K562 (cell line): ENCODE results near the gene MCM9. TPM values are rescaled to one million over a fixed set of nuclear protein-coding genes. Genes with fewer than 3 reads are reported as not detected.
A peak's percentile ranks its signal among the peaks of the same experiment; 100 is the strongest.

Experiments used
- BMI1 ChIP-seq: fragments of 150-350 bp; IDR thresholded peaks from 2 replicates; pipeline ENCODE4 v1.6.1; 2014; ENCODE audit warnings: low read length
- CC2D1A ChIP-seq: fragments of 450-650 bp; IDR thresholded peaks from 2 replicates; pipeline ENCODE4 v1.6.1; 2017; ENCODE audit warnings: mild to moderate bottlenecking
- E2F3 ChIP-seq: fragments of 250-450 bp; sonication (Bioruptor Pico); IDR thresholded peaks from 2 replicates; pipeline ENCODE4 v1.4.0; 2020; ENCODE audit warnings: mild to moderate bottlenecking
- FOXP4 ChIP-seq: sonication (generic); formaldehyde crosslinking; IDR thresholded peaks from 2 replicates; pipeline ENCODE4 v1.8.0; 2022; ENCODE audit warnings: mild to moderate bottlenecking, missing genetic modification reagents, borderline replicate concordance
- MED1 ChIP-seq: sonication (generic); formaldehyde crosslinking; IDR thresholded peaks from 2 replicates; pipeline ENCODE4 v1.8.1; 2023; ENCODE audit warnings: missing genetic modification reagents, borderline replicate concordance
- MXD1 ChIP-seq: fragments of 250-450 bp; sonication (Bioruptor Pico); IDR thresholded peaks from 2 replicates; pipeline ENCODE4 v1.8.0; 2021; ENCODE audit warnings: borderline replicate concordance, mild to moderate bottlenecking, moderate library complexity; ENCODE audit not compliant: poor library complexity, severe bottlenecking
- RAD51 ChIP-seq: fragments of 450-650 bp; IDR thresholded peaks from 2 replicates; pipeline ENCODE4 v1.7.1; 2016; ENCODE audit warnings: low read depth, mild to moderate bottlenecking, borderline replicate concordance
- SMARCA5 ChIP-seq: fragments of 450-650 bp; IDR thresholded peaks from 2 replicates; pipeline ENCODE4 v1.6.1; 2016
- SMARCC2 ChIP-seq: fragments of 450-650 bp; IDR thresholded peaks from 2 replicates; pipeline ENCODE4 v1.6.1; 2017; ENCODE audit warnings: antibody characterized with exemption, moderate library complexity, mild to moderate bottlenecking, low read depth
- TEAD2 ChIP-seq: fragments of 450-650 bp; IDR thresholded peaks from 2 replicates; pipeline ENCODE4 v1.6.1; 2016; ENCODE audit warnings: missing genetic modification characterization, control low read depth, missing compliant biosample characterization
- ZKSCAN3 ChIP-seq: fragments of 250-450 bp; sonication (Bioruptor Pico); IDR thresholded peaks from 2 replicates; pipeline ENCODE4 v1.4.0; 2020
- ZNF639 ChIP-seq, 2 experiments: fragments of 200-800 bp in 1 of 2; sonication (Bioruptor generic) in 1 of 2; sonication (generic) in 1 of 2; formaldehyde crosslinking in 1 of 2; IDR thresholded peaks in 1 of 2; conservative IDR thresholded peaks in 1 of 2; 2 replicates each; pipeline versions ENCODE4 v1.5.0 to v1.6.1; 2016 to 2020; ENCODE audit warnings: missing compliant biosample characterization in 1 of 2, missing genetic modification characterization in 1 of 2, missing genetic modification reagents in 1 of 2
- polyA plus RNA-seq, 8 experiments: library from polyadenylated mRNA; depleted of rRNA in 4 of 8; stranded (reverse) in 5 of 8; unstranded in 3 of 8; fragments of >200 nt; fragmentation: Nextera tagmentation in 2 of 8; fragmentation: Illumina TruSeq in 1 of 8; extraction: Ambion mirVana in 2 of 8; extraction: Trizol in 1 of 8; gene quantifications; 2 replicates each; pipeline versions ENCODE4 v1.2.1 to v1.2.3, GENCODE V29; 2011 to 2014; ENCODE audit warnings: inconsistent platforms in 1 of 8, missing spikeins in 1 of 8
- total RNA-seq, 7 experiments: library from RNA; depleted of rRNA in 6 of 7; stranded (reverse); fragments of >200 nt in 6 of 7; fragmentation: Illumina TruSeq in 2 of 7; extraction: Trizol in 2 of 7; gene quantifications; 2 replicates each; pipeline versions ENCODE4 v1.2.1 to v1.2.3, GENCODE V29; 2011 to 2021; ENCODE audit warnings: low replicate concordance in 1 of 7
- TF ChIP-seq, protein P1 (sequence below), 2 experiments: fragments of 450-650 bp; IDR thresholded peaks; 2 replicates each; pipeline ENCODE4 v1.6.1; 2018; ENCODE audit warnings: mild to moderate bottlenecking in 2 of 2, low read depth in 1 of 2; ENCODE audit not compliant: partially characterized antibody in 2 of 2
- TF ChIP-seq, protein P2 (sequence below): fragments of 250-450 bp; sonication (Bioruptor Pico); IDR thresholded peaks from 2 replicates; pipeline ENCODE4 v1.8.0; 2022; ENCODE audit warnings: inconsistent platforms, mild to moderate bottlenecking, moderate library complexity, borderline replicate concordance
- TF ChIP-seq, protein P3 (sequence below): fragments of 200-800 bp; sonication (Bioruptor generic); IDR thresholded peaks from 2 replicates; pipeline ENCODE4 v1.6.1; 2017; ENCODE audit warnings: missing genetic modification characterization, missing compliant biosample characterization

The MCM9 gene
- total and polyA plus RNA-seq, 9 of the 15 experiments (the other 6 are each of a cell fraction or from before 2014, with no cell fraction given) = 4.8 to 16.7 (median 11.6) TPM

DNA sequence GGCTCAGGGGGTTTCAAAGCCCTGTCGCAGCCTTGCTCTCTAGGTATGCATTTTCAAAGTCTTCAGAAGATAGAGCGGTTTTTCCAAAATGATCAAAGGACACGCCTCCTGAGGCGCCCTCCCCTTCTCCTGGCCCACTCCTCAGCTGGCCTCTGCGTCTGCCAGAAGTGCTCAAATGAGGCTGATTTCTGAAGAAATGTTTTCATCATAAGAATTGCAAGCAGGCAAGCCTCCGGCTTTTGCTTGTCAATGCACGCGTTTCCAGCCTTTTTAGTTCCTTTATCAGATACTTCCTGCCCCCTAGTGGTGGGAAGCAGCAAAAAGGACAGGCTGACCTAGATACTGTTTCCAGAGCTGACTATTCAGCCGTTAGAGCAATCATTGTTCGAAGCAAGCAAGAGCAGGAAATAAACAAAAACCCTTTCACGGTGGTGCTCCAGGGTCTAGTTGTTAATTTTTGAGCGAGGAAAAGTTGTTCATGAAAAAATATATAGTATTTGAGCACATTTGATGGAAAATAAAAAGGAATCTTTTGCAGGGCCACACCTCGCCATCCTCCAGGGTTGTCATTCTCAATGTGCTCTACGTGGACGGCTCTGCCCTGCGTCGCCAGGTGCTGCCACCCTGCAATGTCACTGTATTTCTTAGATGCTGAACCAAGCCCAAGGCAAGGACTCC lies 134.4 kb downstream of the MCM9 start (continued):
- TF ChIP-seq, protein P1, sequence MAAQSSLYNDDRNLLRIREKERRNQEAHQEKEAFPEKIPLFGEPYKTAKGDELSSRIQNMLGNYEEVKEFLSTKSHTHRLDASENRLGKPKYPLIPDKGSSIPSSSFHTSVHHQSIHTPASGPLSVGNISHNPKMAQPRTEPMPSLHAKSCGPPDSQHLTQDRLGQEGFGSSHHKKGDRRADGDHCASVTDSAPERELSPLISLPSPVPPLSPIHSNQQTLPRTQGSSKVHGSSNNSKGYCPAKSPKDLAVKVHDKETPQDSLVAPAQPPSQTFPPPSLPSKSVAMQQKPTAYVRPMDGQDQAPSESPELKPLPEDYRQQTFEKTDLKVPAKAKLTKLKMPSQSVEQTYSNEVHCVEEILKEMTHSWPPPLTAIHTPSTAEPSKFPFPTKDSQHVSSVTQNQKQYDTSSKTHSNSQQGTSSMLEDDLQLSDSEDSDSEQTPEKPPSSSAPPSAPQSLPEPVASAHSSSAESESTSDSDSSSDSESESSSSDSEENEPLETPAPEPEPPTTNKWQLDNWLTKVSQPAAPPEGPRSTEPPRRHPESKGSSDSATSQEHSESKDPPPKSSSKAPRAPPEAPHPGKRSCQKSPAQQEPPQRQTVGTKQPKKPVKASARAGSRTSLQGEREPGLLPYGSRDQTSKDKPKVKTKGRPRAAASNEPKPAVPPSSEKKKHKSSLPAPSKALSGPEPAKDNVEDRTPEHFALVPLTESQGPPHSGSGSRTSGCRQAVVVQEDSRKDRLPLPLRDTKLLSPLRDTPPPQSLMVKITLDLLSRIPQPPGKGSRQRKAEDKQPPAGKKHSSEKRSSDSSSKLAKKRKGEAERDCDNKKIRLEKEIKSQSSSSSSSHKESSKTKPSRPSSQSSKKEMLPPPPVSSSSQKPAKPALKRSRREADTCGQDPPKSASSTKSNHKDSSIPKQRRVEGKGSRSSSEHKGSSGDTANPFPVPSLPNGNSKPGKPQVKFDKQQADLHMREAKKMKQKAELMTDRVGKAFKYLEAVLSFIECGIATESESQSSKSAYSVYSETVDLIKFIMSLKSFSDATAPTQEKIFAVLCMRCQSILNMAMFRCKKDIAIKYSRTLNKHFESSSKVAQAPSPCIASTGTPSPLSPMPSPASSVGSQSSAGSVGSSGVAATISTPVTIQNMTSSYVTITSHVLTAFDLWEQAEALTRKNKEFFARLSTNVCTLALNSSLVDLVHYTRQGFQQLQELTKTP (IDR thresholded peaks at IDR 0.05; ENCODE audit: low read depth in 1 of 2, partially characterized antibody in 2 of 2) = no peak
- TF ChIP-seq ZNF639 (CRISPR knock-in tag; conservative IDR thresholded peaks at IDR 0.05 in 1 of 2, IDR thresholded peaks at IDR 0.05 in 1 of 2) = no peak
- TF ChIP-seq TEAD2 (tag) = no peak
- no peak for TF ChIP-seq SMARCA5
- no peak for TF ChIP-seq MED1 (CRISPR knock-in tag)
- TF ChIP-seq, protein P2, sequence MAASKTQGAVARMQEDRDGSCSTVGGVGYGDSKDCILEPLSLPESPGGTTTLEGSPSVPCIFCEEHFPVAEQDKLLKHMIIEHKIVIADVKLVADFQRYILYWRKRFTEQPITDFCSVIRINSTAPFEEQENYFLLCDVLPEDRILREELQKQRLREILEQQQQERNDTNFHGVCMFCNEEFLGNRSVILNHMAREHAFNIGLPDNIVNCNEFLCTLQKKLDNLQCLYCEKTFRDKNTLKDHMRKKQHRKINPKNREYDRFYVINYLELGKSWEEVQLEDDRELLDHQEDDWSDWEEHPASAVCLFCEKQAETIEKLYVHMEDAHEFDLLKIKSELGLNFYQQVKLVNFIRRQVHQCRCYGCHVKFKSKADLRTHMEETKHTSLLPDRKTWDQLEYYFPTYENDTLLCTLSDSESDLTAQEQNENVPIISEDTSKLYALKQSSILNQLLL (CRISPR knock-in tag) = no peak
- no peak for TF ChIP-seq RAD51
- TF ChIP-seq E2F3 (CRISPR knock-in tag) = no peak
- 0 out of 2 replicates have a peak, but pooled peaks have one; percentile 17 for TF ChIP-seq CC2D1A
- TF ChIP-seq MXD1 (CRISPR knock-in tag) = no peak
- no peak for TF ChIP-seq ZKSCAN3 (CRISPR knock-in tag)
- TF ChIP-seq, protein P3, sequence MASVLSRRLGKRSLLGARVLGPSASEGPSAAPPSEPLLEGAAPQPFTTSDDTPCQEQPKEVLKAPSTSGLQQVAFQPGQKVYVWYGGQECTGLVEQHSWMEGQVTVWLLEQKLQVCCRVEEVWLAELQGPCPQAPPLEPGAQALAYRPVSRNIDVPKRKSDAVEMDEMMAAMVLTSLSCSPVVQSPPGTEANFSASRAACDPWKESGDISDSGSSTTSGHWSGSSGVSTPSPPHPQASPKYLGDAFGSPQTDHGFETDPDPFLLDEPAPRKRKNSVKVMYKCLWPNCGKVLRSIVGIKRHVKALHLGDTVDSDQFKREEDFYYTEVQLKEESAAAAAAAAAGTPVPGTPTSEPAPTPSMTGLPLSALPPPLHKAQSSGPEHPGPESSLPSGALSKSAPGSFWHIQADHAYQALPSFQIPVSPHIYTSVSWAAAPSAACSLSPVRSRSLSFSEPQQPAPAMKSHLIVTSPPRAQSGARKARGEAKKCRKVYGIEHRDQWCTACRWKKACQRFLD (CRISPR knock-in tag) = peak; percentile 37; the same call in 1 of the 2 replicates
- no peak for TF ChIP-seq FOXP4 (CRISPR knock-in tag)
- no peak for TF ChIP-seq BMI1
- no peak for TF ChIP-seq SMARCC2
